Measurements from ENCODE around the gene SUGCT. TPM values are rescaled to one million over a fixed set of nuclear protein-coding genes. Genes with fewer than 3 reads are reported as not detected.

Gene SUGCT
- total and polyA plus RNA-seq, 2 of the 8 experiments (the other 6 are each of a cell fraction or from before 2014, with no cell fraction given) = 2.8 to 5.4 TPM

DNA sequence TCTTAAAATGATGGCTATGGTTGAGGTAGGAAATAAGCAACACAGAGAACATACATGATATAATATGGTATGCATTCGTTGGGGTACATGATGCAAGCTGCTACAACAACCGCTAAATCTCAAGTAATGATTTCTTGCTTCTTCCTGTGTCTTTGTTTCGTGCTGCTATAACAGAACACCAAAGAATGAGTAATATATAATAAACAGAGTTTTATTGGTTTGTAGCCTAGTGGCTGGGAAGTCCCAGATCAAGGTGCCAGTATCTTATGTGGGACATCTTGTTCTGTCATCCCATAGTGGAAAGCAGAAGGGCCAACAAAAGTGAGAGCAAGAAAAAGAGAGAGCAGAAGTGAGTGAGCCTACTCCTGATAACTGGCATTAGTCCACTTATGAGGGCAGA lies 689.7 kb downstream of the SUGCT start (continued):
- TF ChIP-seq, protein P1, sequence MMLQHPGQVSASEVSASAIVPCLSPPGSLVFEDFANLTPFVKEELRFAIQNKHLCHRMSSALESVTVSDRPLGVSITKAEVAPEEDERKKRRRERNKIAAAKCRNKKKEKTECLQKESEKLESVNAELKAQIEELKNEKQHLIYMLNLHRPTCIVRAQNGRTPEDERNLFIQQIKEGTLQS (IDR thresholded peaks at IDR 0.05; ENCODE audit: insufficient read depth, low read depth, low read length) = no peak
- TF ChIP-seq TCF12 (IDR thresholded peaks at IDR 0.05; ENCODE audit: low read depth, low read length) (no peak), CHD2 (IDR thresholded peaks at IDR 0.05; ENCODE audit: low read length) (no peak), TAF7 (optimal IDR thresholded peaks at IDR 0.05; ENCODE audit: borderline replicate concordance, low read depth, low read length) (no peak)
- TF ChIP-seq, protein P2, sequence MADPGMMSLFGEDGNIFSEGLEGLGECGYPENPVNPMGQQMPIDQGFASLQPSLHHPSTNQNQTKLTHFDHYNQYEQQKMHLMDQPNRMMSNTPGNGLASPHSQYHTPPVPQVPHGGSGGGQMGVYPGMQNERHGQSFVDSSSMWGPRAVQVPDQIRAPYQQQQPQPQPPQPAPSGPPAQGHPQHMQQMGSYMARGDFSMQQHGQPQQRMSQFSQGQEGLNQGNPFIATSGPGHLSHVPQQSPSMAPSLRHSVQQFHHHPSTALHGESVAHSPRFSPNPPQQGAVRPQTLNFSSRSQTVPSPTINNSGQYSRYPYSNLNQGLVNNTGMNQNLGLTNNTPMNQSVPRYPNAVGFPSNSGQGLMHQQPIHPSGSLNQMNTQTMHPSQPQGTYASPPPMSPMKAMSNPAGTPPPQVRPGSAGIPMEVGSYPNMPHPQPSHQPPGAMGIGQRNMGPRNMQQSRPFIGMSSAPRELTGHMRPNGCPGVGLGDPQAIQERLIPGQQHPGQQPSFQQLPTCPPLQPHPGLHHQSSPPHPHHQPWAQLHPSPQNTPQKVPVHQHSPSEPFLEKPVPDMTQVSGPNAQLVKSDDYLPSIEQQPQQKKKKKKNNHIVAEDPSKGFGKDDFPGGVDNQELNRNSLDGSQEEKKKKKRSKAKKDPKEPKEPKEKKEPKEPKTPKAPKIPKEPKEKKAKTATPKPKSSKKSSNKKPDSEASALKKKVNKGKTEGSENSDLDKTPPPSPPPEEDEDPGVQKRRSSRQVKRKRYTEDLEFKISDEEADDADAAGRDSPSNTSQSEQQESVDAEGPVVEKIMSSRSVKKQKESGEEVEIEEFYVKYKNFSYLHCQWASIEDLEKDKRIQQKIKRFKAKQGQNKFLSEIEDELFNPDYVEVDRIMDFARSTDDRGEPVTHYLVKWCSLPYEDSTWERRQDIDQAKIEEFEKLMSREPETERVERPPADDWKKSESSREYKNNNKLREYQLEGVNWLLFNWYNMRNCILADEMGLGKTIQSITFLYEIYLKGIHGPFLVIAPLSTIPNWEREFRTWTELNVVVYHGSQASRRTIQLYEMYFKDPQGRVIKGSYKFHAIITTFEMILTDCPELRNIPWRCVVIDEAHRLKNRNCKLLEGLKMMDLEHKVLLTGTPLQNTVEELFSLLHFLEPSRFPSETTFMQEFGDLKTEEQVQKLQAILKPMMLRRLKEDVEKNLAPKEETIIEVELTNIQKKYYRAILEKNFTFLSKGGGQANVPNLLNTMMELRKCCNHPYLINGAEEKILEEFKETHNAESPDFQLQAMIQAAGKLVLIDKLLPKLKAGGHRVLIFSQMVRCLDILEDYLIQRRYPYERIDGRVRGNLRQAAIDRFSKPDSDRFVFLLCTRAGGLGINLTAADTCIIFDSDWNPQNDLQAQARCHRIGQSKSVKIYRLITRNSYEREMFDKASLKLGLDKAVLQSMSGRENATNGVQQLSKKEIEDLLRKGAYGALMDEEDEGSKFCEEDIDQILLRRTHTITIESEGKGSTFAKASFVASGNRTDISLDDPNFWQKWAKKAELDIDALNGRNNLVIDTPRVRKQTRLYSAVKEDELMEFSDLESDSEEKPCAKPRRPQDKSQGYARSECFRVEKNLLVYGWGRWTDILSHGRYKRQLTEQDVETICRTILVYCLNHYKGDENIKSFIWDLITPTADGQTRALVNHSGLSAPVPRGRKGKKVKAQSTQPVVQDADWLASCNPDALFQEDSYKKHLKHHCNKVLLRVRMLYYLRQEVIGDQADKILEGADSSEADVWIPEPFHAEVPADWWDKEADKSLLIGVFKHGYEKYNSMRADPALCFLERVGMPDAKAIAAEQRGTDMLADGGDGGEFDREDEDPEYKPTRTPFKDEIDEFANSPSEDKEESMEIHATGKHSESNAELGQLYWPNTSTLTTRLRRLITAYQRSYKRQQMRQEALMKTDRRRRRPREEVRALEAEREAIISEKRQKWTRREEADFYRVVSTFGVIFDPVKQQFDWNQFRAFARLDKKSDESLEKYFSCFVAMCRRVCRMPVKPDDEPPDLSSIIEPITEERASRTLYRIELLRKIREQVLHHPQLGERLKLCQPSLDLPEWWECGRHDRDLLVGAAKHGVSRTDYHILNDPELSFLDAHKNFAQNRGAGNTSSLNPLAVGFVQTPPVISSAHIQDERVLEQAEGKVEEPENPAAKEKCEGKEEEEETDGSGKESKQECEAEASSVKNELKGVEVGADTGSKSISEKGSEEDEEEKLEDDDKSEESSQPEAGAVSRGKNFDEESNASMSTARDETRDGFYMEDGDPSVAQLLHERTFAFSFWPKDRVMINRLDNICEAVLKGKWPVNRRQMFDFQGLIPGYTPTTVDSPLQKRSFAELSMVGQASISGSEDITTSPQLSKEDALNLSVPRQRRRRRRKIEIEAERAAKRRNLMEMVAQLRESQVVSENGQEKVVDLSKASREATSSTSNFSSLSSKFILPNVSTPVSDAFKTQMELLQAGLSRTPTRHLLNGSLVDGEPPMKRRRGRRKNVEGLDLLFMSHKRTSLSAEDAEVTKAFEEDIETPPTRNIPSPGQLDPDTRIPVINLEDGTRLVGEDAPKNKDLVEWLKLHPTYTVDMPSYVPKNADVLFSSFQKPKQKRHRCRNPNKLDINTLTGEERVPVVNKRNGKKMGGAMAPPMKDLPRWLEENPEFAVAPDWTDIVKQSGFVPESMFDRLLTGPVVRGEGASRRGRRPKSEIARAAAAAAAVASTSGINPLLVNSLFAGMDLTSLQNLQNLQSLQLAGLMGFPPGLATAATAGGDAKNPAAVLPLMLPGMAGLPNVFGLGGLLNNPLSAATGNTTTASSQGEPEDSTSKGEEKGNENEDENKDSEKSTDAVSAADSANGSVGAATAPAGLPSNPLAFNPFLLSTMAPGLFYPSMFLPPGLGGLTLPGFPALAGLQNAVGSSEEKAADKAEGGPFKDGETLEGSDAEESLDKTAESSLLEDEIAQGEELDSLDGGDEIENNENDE (IDR thresholded peaks at IDR 0.05; ENCODE audit: insufficient replicate concordance, low read length) = no peak
